HepG2 (cell line): ENCODE data around the gene RTN4RL2. TPM values are rescaled to one million over a fixed set of nuclear protein-coding genes. Genes with fewer than 3 reads are reported as not detected.
A peak's percentile ranks its signal among the peaks of the same experiment; 100 is the strongest.

Experiments
- AGO1 ChIP-seq: fragments of 200-400 bp; formaldehyde crosslinking; IDR thresholded peaks from 2 replicates; pipeline ENCODE4 v1.6.1; 2017; ENCODE audit warnings: mild to moderate bottlenecking, low read depth, low read length, moderate library complexity; ENCODE audit not compliant: poor library complexity, severe bottlenecking
- BATF2 ChIP-seq: sonication (generic); formaldehyde crosslinking; IDR thresholded peaks from 2 replicates; pipeline ENCODE4 v1.8.0; 2022; ENCODE audit warnings: mild to moderate bottlenecking, missing genetic modification reagents, moderate library complexity
- E2F5 ChIP-seq: sonication (generic); formaldehyde crosslinking; conservative IDR thresholded peaks from 2 replicates; pipeline ENCODE4 v1.4.0; 2020; ENCODE audit warnings: missing genetic modification reagents
- FOXC1 ChIP-seq: sonication (generic); formaldehyde crosslinking; IDR thresholded peaks from 2 replicates; pipeline ENCODE4 v1.8.0; 2022; ENCODE audit warnings: mild to moderate bottlenecking, missing genetic modification reagents, borderline replicate concordance
- HOXA5 ChIP-seq: sonication (generic); formaldehyde crosslinking; IDR thresholded peaks from 2 replicates; pipeline ENCODE4 v1.4.0; 2020; ENCODE audit warnings: missing genetic modification reagents
- NFIC ChIP-seq: IDR thresholded peaks from 2 replicates; pipeline ENCODE4 v1.6.1; 2012; ENCODE audit warnings: mild to moderate bottlenecking, low read length, inconsistent platforms
- NPAS2 ChIP-seq: sonication (generic); formaldehyde crosslinking; IDR thresholded peaks from 2 replicates; pipeline ENCODE4 v1.8.0; 2022; ENCODE audit warnings: mild to moderate bottlenecking, missing genetic modification reagents, borderline replicate concordance
- PLSCR1 ChIP-seq: sonication (generic); formaldehyde crosslinking; IDR thresholded peaks from 2 replicates; pipeline ENCODE4 v1.5.0; 2020; ENCODE audit warnings: missing genetic modification reagents, mild to moderate bottlenecking, borderline replicate concordance
- RBM39 ChIP-seq: fragments of 200-400 bp; formaldehyde crosslinking; IDR thresholded peaks from one replicate; pipeline ENCODE4 v1.6.1; 2018; ENCODE audit warnings: antibody characterized with exemption, mild to moderate bottlenecking, low read depth, low read length; ENCODE audit not compliant: poor library complexity, severe bottlenecking
- ZBTB46 ChIP-seq: sonication (generic); formaldehyde crosslinking; IDR thresholded peaks from 2 replicates; pipeline ENCODE4 v1.4.0; 2020; ENCODE audit warnings: mild to moderate bottlenecking, missing genetic modification reagents, borderline replicate concordance
- ZFP36 ChIP-seq: fragments of 150-350 bp; IDR thresholded peaks from 2 replicates; pipeline ENCODE4 v1.6.1; 2018; ENCODE audit warnings: borderline replicate concordance, low read length, low read depth; ENCODE audit not compliant: partially characterized antibody
- ZHX2 ChIP-seq, 2 experiments: sonication (generic) in 1 of 2; formaldehyde crosslinking in 1 of 2; IDR thresholded peaks; 2 replicates each; pipeline versions ENCODE4 v1.6.1 to v1.9.0; 2014 to 2022; ENCODE audit warnings: antibody characterized with exemption in 1 of 2, borderline replicate concordance in 1 of 2, inconsistent platforms in 1 of 2, low read depth in 1 of 2, missing genetic modification reagents in 1 of 2
- ZMYM4 ChIP-seq: sonication (generic); formaldehyde crosslinking; IDR thresholded peaks from 2 replicates; pipeline ENCODE4 v1.8.1; 2023; ENCODE audit warnings: mild to moderate bottlenecking, missing genetic modification reagents
- ZNF34 ChIP-seq: sonication (generic); formaldehyde crosslinking; IDR thresholded peaks from 2 replicates; pipeline ENCODE4 v1.4.0; 2020; ENCODE audit warnings: mild to moderate bottlenecking, missing genetic modification reagents, borderline replicate concordance
- polyA plus RNA-seq, 8 experiments: library from polyadenylated mRNA; depleted of rRNA in 3 of 8; stranded (reverse) in 7 of 8; unstranded in 1 of 8; fragments of >200 nt; fragmentation: Illumina TruSeq in 4 of 8; extraction: Trizol in 4 of 8; gene quantifications; 2 replicates each; pipeline versions ENCODE4 v1.2.1 to v1.2.3, GENCODE V29; 2011 to 2016; ENCODE audit warnings: low read depth in 4 of 8, missing spikeins in 1 of 8, mixed read lengths in 1 of 8; ENCODE audit not compliant: insufficient read depth in 1 of 8
- total RNA-seq, 5 experiments: library from RNA; depleted of rRNA; stranded (reverse); fragments of >200 nt; fragmentation: Illumina TruSeq; extraction: Trizol; gene quantifications; 2 replicates each; pipeline ENCODE4 v1.2.3, GENCODE V29; 2016; ENCODE audit warnings: low read depth in 1 of 5

RTN4RL2 gene
- total and polyA plus RNA-seq, 2 of the 13 experiments (the other 11 are each of a cell fraction or from before 2014, with no cell fraction given) = 1.3 to 4.3 TPM

GRCh38 chr11:57514538-57515331 lies 54.4 kb downstream of the RTN4RL2 start (continued):
- no peak for TF ChIP-seq ZHX2 (IDR thresholded peaks at IDR 0.05; ENCODE audit: low read depth)
- no peak for TF ChIP-seq ZHX2 (CRISPR knock-in tag; IDR thresholded peaks at IDR 0.05; ENCODE audit: borderline replicate concordance)
- TF ChIP-seq ZFP36 = no peak
- TF ChIP-seq RBM39 = peak; percentile 18
- no peak for TF ChIP-seq E2F5 (CRISPR knock-in tag)
- TF ChIP-seq FOXC1 (CRISPR knock-in tag) = peak; percentile 53; the same call in 1 of the 2 replicates
- TF ChIP-seq AGO1 = no peak
- TF ChIP-seq NPAS2 (CRISPR knock-in tag) = no peak
- no peak; the same call in 1 of the 2 replicates for TF ChIP-seq ZMYM4 (CRISPR knock-in tag)
- TF ChIP-seq PLSCR1 (CRISPR knock-in tag) = no peak
- no peak for TF ChIP-seq HOXA5 (CRISPR knock-in tag)
- TF ChIP-seq NFIC = no peak
- TF ChIP-seq BATF2 = no peak
- TF ChIP-seq ZNF34 (CRISPR knock-in tag) = no peak
- TF ChIP-seq ZBTB46 (CRISPR knock-in tag) = no peak
